Femur (tissue), 1 donor: ENCODE results near the gene OPRD1.

Experiments used
- DNase-seq: peaks from one replicate; pipeline ENCODE4 v3.0.0-alpha.2; 2017

Gene OPRD1

DNA sequence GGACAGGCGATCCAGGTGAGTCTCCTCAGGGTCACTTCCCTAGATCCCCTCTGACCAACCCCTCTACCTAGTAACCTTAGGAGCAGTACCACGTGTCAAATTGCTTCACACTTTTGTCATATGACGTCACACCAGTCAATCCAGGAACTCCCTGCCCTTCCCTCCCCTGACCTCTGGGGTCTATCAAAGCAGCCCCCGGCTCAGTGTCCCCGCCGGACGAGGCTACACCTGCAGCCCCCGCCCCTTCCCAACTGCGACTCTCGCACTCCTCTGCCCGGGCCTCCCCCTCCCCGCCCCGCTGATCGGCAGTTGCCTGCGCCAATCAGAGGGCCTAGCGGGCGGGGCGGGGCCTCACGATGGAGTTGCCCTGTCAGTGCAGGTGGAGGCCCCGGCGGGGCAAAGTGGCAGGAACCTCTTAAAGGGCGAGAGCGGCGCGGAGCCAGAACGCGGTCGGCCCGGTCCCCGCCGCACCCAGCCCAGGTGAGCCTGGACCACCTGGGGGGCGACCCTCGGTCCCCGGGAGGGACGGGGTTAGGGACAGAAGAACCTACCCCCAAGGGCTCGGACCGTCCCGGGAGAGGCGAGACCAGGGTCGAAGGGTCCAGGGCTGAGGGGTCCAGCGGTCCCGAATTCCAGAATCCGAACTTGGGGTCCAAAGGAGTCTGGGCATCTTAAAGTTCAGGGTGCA lies 74.9 kb downstream of the OPRD1 start:
- peak; percentile 83 for DNase-seq

DNA sequence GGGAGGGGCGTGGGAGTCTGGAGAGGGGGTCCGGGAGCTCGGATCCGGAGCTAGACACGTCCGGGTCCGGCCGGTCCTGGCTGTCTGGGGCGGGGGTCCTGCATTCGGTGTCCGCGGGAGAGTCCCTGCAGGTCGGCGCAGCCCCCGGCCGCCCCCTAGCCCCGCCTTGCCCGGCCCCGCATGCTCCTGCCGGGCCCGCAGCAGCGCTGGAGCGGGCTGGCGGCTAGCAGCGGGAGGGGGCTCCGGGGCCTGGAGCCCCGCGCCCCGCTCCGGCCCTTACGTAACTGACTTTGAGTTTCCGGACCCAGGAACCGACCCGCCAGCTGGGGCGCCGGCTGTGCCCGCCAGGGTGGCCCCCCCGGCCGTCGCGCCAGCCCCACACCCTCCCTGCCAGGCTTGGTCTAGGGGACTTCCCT lies 75.5 kb downstream of the OPRD1 start:
- DNase-seq, result peak; percentile 58

DNA sequence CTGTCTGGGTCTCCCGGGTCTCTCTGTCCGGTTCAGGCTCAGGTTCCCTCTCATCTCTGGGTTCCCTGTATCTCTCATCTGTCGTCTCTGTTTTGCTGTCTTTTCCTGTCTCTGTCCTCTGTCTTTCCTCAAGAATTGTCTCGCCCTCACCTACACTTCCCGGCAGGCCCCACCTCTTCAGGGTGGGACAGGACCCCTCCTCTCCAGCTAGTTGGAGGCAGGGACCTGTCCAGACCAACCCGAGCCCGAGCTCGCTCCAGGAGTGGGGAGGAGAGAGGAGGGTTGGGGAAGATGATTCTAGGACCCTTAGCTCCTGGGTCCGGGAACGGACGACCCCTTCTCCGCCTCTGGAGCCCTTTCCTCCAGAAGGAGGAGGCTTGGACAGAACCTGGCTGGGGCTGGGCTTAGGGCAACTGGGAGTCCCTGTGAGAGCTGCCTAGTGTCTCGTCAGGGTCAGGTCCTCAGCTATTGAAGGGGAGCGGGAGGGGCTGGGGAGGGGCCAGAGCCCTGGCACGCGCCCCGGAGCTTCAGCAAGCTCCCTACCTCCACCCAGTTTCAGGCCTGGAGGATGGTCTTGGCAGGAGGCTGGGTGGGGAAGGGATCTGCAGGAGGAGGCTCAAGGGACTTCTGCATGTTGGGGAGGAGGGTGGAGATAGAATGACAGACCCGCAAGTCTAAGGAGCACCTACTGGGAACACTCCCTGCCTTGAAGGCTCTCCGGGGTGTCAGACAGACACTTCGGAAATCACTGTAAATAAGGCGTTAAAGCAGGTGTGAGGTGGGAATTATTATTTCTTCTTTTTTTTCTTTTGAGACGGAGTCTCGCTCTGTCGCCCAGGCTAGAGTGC lies 76.1 kb downstream of the OPRD1 start:
- DNase-seq, result peak; percentile 44

DNA sequence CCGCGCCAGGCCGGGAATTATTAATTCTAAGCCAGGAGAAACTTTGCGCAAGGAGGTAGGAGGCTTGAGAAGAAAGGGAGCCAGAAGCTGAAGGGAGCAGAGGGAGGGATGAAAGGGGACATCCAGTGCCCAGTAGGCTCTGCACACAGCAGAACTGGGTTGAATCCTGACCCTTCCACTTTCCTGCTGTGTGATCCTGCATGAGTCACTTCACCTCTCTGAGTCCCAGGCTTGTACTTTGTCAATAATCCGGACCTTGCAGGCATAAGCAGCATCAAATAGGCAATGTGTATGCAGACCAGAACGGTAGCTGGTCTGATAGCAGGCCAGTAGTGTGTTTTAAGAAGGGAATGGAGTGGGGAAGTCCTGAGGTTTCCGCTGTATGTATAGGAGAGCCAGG lies 76.9 kb downstream of the OPRD1 start:
- no peak for DNase-seq

DNA sequence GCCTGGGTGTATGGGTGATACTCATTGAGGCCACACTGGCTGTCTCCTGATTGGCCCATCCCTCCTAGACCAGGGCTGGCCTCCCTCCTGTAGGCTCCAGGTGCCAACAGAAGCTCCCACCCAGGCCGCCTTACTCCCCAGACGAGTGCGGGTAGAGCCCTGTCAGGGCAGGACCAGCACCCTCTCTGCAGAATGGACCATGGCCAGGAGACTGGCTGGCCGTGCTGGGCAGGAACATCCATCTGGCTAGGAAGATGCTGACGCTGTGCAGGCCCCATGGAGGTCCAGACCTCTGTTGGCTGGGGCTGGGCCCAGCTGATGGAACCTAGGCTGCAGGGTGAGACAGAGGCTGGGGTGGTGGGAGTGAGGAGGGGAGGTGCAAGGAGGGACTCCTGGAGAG lies 77.4 kb downstream of the OPRD1 start:
- DNase-seq, result no peak

DNA sequence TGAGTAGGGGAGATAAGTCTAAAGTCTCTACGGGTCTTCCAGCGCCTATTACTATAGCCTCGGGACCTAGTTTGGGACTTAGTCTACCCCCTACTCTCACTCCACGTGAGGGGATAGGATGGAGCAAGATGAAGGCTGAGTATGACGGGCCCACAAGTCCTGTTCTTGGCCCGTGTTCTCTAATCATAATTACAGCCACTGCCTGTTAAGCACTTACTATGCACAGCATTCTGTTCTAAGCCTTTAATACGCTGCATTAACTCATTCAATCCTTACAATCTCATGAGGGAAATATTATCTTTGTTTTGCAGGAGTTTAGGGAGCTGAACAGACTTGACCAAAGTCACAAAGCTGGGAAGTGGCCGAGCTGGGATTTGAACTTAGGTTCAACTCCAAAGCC lies 78.5 kb downstream of the OPRD1 start:
- DNase-seq, result no peak

DNA sequence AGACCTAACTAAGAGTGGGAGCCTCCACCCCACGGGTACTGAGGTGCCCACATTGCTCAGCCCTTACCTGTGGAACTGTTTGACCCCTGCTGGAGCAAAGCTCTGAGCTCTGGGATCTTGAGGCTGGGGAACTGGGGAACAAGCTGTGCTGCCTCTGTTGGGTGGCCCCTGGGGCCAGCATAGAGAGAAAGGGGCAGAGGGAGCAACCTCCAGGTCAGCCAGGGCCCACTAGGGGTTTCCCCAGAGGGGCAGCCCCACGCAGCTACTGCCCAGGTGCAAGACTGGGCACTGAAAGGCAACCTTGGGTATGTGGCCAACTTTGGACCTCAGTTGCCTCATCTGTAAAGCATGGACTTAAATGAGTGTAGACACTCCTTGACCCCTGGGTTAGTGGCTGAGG lies 78.9 kb downstream of the OPRD1 start:
- no peak for DNase-seq

DNA sequence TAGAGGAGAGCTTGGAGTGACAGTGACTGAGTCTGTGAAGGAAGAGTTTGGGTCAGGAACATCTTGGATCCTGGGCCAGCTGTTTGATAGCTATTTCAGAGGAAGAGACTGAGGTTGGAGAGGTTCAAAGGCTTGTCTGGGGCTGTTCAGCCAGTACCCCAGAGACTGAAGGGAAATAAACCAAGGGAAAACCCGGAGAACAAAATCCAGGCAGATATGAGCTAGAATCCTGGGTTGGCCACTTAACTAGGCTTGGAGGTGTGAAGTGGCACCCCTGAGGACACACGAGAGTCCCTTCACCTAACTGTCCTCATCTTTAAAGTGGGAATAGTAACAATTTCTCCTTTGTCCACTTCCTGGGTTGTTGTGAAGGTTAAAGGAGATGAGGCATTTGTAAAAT lies 79.3 kb downstream of the OPRD1 start:
- DNase-seq, result no peak

DNA sequence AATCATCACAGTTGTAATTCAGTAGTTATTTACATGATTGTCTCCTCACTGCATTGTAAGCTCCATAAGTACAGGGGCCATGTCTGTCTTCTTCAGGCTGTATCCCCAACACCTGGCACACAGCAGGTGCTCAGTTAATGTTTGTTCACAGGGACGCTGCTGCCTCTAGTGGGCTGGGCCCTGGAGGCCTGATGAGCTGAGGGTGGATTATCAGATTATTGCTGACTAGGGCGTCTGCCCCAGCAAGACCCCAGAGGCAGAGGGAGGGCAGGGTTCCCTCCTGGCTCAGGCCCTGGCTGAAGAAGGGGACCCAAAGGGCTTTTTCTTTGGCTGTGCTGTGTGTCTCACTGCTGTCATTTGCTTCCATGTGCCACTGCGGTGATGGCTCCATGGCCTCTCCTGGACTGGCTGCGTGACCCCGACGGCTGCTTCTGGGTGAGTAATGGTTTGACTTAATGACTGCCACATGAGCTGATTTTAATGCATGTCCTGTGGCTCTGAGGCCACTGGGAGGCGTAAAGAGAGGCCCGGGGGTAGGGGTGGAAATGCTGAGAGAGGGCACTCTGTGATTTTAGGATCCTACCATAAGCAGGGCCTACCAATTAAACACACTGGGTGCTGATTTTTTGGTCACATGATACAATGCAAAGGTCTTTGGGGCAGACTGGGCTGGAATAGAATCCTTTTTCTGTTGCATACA lies 81.6 kb downstream of the OPRD1 start:
- DNase-seq, result no peak

DNA sequence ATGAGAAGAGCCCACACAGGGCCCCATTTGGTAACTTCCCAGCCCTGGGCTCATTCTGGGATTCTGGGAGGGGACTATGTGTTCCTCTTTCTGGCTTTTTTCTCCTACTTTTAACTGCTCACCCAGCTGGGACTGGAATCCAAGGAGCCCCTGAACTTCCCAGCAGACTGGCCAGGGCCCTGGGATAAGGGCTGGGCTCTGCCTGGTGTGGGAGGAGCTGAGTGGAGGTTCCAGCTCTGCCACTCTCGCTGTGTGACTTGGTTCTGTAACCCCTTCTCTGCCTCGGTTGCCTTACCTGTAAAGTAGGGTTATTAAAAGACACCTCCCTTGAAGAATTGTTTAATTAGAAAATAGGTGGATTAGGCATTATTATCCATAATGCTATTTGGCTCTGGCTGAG lies 82.8 kb downstream of the OPRD1 start:
- no peak for DNase-seq

DNA sequence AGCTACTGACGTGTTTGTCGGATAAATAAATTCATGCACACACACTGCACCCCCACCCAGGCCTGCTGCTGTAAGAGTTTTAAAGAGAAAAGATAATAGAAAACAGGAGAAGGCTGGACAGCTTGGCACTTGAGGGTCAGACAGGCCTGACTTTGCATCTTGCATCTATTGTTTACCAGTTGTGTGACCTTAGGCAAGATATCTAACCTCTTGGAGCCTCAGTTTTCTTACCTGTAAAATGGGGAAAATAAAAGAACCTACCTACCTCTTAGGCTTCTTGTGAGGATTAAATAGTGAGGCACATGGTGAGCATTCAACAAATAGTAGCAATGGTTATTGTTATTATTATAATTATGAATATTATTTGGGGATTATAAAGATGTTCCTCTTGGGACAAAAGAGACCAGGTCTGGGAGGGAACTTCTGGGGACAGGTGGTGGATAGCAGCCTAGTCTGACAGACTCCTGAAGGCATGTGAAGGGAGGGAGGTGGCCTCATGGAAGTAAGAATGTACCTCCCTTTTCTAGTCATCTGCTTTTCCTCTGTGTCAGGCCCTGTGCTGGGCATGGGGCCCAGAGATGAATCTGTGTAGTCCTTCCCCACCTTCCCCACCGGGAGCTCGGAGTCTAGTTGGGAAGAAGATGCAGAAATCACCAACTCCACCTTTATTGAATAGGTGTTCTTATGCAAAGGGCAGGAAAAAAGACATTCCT lies 84.1 kb downstream of the OPRD1 start:
- no peak for DNase-seq

DNA sequence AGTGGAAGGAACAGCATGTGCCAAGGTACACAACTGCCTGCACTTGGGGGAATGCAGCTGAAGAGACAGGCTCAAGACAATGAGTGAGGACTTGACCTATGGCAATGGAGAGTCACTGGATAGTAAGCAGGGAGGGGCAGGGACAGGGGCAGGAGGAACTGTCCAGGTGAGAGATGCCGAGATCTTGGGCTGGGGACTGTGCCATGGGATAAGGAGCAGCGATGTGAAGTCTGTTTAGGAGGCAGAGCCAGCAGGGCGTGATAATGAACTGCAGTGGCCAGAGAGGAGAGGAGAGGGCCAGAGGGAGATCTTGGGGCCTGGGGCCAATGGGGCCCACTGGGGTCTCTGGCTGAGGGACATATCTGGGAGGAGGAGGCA lies 84.6 kb downstream of the OPRD1 start:
- no peak for DNase-seq

DNA sequence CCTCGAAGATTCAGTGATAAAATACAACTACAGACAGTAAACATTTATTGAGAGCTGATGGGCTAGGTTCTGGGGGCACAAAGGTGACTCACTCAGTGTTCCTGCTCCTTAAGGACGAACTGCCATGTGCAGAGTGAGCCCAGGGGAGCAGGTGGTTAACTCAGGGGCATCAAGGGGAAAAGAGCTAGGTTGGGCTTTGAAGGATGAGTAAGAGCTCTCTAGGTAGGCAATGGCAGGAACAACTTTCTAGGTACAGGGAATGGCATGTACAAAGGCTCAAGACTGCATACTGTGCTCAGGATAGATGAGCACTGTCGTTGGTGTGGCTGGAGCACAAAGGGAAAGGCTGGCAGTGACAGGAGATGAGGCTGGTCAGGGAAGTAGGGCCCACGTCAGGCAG lies 85.8 kb downstream of the OPRD1 start:
- no peak for DNase-seq

DNA sequence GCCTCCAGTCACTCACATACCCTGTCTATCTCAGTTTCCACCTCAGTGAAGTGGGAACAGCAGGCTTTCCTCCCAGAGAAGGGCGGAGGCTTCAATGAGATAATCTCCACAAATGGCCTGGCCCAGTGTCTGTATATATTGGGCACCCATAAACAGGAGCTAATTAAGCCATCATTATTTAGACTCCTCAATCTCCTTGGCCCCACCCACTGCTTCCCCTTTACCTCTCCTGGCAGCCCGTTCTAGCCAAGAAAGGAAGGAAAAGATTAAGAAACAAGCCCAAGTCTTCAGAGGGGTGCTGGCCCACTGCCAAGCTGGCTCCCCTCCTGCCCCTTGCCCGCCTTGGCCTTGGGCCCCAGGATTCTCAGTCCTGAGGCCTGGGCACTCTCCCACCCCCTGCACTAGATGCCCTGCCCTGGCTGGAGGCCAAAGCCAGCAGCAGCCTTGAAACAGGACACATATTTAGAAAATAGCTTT lies 86.5 kb downstream of the OPRD1 start:
- no peak for DNase-seq

DNA sequence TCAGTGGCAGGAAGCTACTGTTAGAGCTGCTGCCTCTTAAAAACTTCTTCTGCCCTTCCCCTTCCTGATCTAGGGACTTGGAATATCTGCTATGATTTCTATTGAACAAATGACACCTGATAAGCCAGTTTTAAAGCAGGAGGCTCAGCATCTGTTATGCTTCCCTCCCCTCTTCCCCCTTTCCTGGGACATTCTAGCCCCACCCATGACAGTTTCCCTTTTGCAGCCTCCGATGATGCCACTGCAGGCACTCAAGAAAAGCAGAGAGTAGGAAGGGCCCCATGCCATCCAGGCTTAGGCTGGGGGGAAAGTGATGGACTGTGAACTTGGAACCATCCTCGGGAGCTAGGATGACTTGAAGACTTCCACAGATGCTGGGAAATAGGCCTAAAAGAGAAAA lies 87.3 kb downstream of the OPRD1 start:
- no peak for DNase-seq

DNA sequence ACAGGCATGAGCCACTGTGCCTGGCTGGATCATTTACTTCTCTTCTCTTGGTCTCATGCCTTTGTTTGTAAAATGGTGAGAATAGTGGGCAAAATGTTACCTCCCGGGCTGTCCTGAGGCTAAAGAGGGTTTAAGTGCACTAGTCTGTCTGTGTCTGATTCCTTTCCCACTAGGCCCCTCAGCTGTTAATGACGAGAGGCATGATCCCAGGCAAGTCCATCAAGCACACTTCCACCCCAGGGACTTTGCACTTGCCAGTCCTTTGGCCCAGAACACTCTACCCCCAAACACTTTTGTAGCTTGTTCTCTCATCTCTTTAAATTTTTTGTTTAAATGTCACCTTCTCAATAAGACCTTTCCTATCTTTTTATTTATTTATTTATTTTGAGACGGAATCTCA lies 88.6 kb downstream of the OPRD1 start:
- DNase-seq, result no peak

DNA sequence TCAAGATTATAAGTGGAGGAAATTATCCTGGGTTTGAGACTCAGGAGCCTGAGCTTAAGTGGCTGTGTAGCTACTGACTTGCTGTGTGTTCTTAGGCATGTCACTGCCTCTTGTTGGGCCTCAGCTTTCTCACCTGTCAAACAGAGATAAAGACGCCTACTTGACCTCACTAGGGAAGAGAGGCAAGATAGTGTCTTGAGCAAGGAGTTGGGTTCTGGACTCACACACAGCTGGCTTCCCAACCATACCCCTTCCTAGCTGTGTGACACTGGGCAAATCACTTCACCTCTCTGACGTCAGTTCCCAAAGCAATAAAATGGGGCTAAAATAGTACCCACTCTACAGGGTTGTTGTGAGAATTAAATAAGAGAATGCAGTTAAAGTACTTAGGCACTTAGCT lies 90.8 kb downstream of the OPRD1 start:
- DNase-seq, result no peak

DNA sequence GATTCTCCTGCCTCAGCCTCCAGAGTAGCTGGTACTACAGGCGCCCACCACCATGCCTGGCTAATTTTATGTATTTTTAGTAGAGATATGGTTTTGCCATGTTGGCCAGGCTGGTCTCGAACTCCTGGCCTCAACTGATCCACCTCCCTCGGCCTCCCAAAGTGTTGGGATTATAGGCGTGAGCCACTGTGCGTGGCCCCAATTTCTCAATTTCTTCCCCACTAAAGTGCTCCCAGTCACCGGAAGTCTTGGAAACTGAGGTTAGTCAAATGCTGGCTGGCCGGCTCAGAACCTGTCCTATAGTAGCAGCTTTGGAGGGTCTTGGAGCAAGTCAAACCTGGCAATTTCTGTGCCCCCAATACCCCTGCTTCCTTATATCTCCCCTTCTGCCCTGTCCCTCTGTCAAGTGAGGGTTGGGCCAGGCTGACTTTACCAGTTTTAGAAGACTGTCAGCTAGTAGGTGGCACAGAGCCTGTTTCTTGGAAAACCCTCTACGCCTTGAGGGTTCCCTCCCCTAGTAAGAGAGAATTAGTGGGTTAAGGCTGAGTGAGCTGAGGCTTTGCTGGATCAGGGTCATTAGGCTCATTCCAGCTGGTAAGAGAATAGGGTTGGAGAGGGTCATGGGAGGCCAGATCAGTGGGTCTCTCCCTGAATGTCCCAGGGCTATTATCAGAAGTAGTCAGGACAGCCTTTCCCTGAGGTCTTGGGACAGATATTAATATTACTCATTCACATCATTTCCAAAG lies 94.1 kb downstream of the OPRD1 start:
- DNase-seq, result no peak

DNA sequence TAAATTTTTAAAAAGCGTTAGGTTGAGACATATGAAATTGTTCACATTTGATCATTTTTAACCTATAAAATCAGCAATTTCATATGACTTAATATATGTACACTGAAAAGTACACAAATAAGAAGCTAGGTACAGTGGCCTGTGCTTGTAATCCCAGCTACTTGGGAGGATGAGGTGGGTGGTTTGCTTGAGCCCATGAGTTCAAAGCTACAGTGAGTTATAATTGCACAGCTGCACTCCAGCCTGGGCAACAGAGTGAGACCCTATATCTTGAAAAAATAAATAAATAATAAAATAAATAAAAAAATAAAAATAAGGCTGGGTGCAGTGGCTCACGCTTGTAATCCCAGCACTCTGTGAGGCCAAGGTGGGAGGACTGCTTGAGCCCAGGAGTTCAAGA lies 97.2 kb downstream of the OPRD1 start:
- no peak for DNase-seq

DNA sequence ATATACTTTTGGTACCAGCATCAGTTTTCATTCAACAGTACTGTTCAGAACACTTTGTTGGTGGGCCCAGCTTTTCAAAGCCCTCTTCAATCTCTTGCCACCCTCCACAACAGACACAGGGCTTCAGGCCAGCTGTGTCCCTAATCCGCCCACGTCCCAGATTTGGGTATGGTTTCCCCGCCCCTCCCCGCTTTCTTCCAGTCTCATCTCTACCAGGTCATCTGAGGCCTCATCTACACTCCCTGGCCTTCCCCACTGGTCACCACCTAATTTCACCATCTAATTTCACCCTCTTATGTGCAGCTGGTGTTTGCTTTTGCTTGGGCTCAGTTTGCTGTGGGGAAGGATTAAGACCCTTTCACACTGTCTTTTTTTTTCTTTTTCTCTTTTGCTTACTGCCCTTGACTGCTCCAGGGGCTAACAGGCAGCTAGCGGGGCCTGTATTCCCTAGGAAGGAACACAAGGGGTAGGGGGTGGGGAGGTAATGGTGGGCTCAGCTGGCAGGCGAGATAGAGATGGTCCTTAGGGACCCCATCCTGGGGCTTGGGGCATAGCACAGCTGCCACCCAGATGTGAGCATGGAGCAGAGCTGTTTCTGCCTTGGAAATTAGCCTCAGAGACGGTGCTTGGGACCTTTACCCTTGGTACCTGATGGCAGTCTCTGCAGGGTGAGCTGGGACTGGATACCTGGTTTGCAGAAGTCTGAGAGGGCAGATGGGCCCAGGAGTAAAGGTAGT lies 98.6 kb downstream of the OPRD1 start:
- no peak for DNase-seq

DNA sequence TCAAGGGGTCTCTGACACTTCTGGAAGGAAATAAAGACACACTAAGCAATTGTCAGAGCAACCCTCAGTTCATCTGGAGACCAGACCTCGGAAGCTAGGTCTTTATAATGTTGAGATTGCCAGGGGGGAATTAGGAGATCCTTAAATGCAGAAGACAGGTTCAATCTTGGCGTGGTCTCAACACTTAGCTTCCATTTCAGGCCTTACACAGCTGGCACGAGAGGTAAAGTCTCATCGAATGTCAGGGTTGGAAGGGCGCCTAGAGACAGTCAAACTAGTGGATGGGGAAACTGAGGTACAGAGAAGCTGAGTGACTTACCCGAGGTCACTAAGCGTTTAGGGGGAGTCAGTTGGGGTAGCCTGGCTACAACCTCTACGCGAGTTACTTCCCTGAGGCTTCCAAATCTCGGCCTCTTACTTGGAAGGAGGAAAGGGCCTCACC lies 101.8 kb downstream of the OPRD1 start:
- no peak for DNase-seq
